Large intestine (tissue), 3 donors: ENCODE measurements around the gene POU2F1. TPM values are rescaled to one million over a fixed set of nuclear protein-coding genes. Genes with fewer than 3 reads are reported as not detected.
"Not testable (repeated sequence)": the region's sequence is repeated elsewhere in the genome, so short reads cannot be mapped to it uniquely, and the experiment has no call there.

Source experiments
- DNase-seq, 2 donors: peaks; one replicate each; pipeline versions ENCODE4 v3.0.0 to v3.0.0-alpha.2; 2013
- H3K27ac ChIP-seq: one replicate; pipeline ENCODE4 v1.5.1; 2013; ENCODE audit warnings: low read length
- H3K27me3 ChIP-seq: 2 replicates; pipeline ENCODE4 v1.6.1; 2013; ENCODE audit warnings: low read length; ENCODE audit not compliant: control insufficient read depth, insufficient read depth
- H3K36me3 ChIP-seq: 2 replicates; pipeline ENCODE4 v1.6.1; 2013; ENCODE audit warnings: low read length; ENCODE audit not compliant: control insufficient read depth, insufficient read depth
- H3K4me1 ChIP-seq: one replicate; pipeline ENCODE4 v1.6.1; 2013; ENCODE audit warnings: low read length; ENCODE audit not compliant: control insufficient read depth, insufficient read depth
- H3K4me3 ChIP-seq: one replicate; pipeline ENCODE4 v1.5.1; 2013; ENCODE audit warnings: low read length
- H3K9me3 ChIP-seq: one replicate; pipeline ENCODE4 v1.6.1; 2013; ENCODE audit warnings: mild to moderate bottlenecking, low read depth, low read length, moderate library complexity; ENCODE audit not compliant: control insufficient read depth
- WGBS: methylation state at CpG from one replicate; pipeline ENCODE4 v1.1.5; 2013; ENCODE audit warnings: low lambda C conversion rate; ENCODE audit not compliant: insufficient coverage; 5-methylcytosine and 5-hydroxymethylcytosine counted together
- polyA plus RNA-seq: library from polyadenylated mRNA; unstranded; fragments of 120-200 nt; gene quantifications from one replicate; pipeline ENCODE4 v1.2.1, GENCODE V29; 2013

The POU2F1 gene
- polyA plus RNA-seq, 1 donor: 8.9 TPM

- H3K4me3 ChIP-seq: no peak overlapping the region
- H3K36me3 ChIP-seq: no peaks in the 10 kb centered on the region
- no peaks in the 10 kb centered on the region for H3K27me3 ChIP-seq
- no peak for DNase-seq
- no peak overlapping the region for H3K27ac ChIP-seq
- no peaks in the 10 kb centered on the region for H3K9me3 ChIP-seq
- no peaks in the 10 kb centered on the region for H3K4me1 ChIP-seq
These were observed 90.0 kb downstream of the POU2F1 start for GRCh38 chr1:167310732-167311131.

GRCh38 chr1:167312871-167313270 is 92.2 kb downstream of the POU2F1 start:
- H3K27me3 ChIP-seq: no peaks in the 10 kb centered on the region
- DNase-seq: no peak
- no peak overlapping the region for H3K27ac ChIP-seq
- H3K36me3 ChIP-seq: no peaks in the 10 kb centered on the region
- H3K4me3 ChIP-seq: no peak overlapping the region
- peaks cover 6% of the 10 kb centered on the region for H3K9me3 ChIP-seq
- no peaks in the 10 kb centered on the region for H3K4me1 ChIP-seq
- 91% methylated on average over 1 of the region's 1 CpG for WGBS

- Histone ChIP-seq H3K4me3 (no peak overlapping the region), H3K27ac (no peak overlapping the region), H3K9me3 (peaks cover 6% of the 10 kb centered on the region), H3K4me1 (no peaks in the 10 kb centered on the region), H3K27me3 (no peaks in the 10 kb centered on the region), H3K36me3 (no peaks in the 10 kb centered on the region)
- no peak for DNase-seq
- no CpG with 5 or more reads among the region's 3 CpGs for WGBS
These were observed 94.0 kb downstream of the POU2F1 start for GRCh38 chr1:167314671-167315070.

- WGBS: no CpG with 5 or more reads among the region's 3 CpGs
- Histone ChIP-seq H3K36me3 (no peaks in the 10 kb centered on the region), H3K4me3 (no peak overlapping the region), H3K27ac (no peak overlapping the region), H3K27me3 (no peaks in the 10 kb centered on the region), H3K9me3 (peaks cover 14% of the 10 kb centered on the region), H3K4me1 (no peaks in the 10 kb centered on the region)
- DNase-seq: no peak
These were observed 96.8 kb downstream of the POU2F1 start for GRCh38 chr1:167317463-167317862.

- not testable (repeated sequence) for H3K4me1 ChIP-seq, H3K27me3 ChIP-seq, H3K4me3 ChIP-seq, DNase-seq, H3K27ac ChIP-seq, H3K36me3 ChIP-seq
- WGBS: no CpG with 5 or more reads among the region's 2 CpGs
- peaks cover 27% of the 10 kb centered on the region for H3K9me3 ChIP-seq
These were observed 98.5 kb downstream of the POU2F1 start for GRCh38 chr1:167319206-167319605.

GRCh38 chr1:167322483-167322882 is 101.8 kb downstream of the POU2F1 start:
- Histone ChIP-seq H3K36me3 (no peaks in the 10 kb centered on the region), H3K9me3 (peaks cover 30% of the 10 kb centered on the region), H3K27ac (no peak overlapping the region), H3K4me3 (no peak overlapping the region), H3K4me1 (no peaks in the 10 kb centered on the region), H3K27me3 (no peaks in the 10 kb centered on the region)
- WGBS: no CpG with 5 or more reads among the region's 8 CpGs
- DNase-seq: no peak

GRCh38 chr1:167325151-167325550 is 104.5 kb downstream of the POU2F1 start:
- WGBS: 100% methylated on average over 1 of the region's 1 CpG

GRCh38 chr1:167328306-167328815 is 107.7 kb downstream of the POU2F1 start:
- Histone ChIP-seq H3K4me3 (no peak overlapping the region), H3K27me3 (no peaks in the 10 kb centered on the region), H3K4me1 (no peaks in the 10 kb centered on the region), H3K36me3 (no peaks in the 10 kb centered on the region), H3K27ac (no peak overlapping the region), H3K9me3 (peaks cover 15% of the 10 kb centered on the region)
- DNase-seq: no peak
- 40% methylated on average over 2 of the region's 4 CpGs for WGBS

More at GRCh38 chr1:167325151-167325550, 104.5 kb downstream of the POU2F1 start:
- Histone ChIP-seq H3K36me3 (no peaks in the 10 kb centered on the region), H3K27ac (no peak overlapping the region), H3K9me3 (peaks cover 30% of the 10 kb centered on the region), H3K4me1 (no peaks in the 10 kb centered on the region), H3K27me3 (no peaks in the 10 kb centered on the region), H3K4me3 (no peak overlapping the region)
- DNase-seq: no peak

GRCh38 chr1:167328816-167329483 is 108.3 kb downstream of the POU2F1 start:
- Histone ChIP-seq H3K27me3 (no peaks in the 10 kb centered on the region), H3K27ac (no peak overlapping the region), H3K9me3 (peaks cover 11% of the 10 kb centered on the region), H3K4me3 (no peak overlapping the region), H3K4me1 (no peaks in the 10 kb centered on the region), H3K36me3 (no peaks in the 10 kb centered on the region)
- DNase-seq: no peak
- 80% methylated on average over 4 of the region's 8 CpGs for WGBS

GRCh38 chr1:167330601-167331293 is 110.1 kb downstream of the POU2F1 start:
- peaks cover 2% of the 10 kb centered on the region for H3K9me3 ChIP-seq
- DNase-seq: no peak
- WGBS: 100% methylated on average over 1 of the region's 1 CpG
- no peaks in the 10 kb centered on the region for H3K27me3 ChIP-seq
- H3K4me3 ChIP-seq: no peak overlapping the region
- no peaks in the 10 kb centered on the region for H3K4me1 ChIP-seq
- peaks cover 3% of the 10 kb centered on the region for H3K36me3 ChIP-seq
- H3K27ac ChIP-seq: no peak overlapping the region
